GM12878 (cell line): ENCODE measurements around the gene COL23A1. TPM values are rescaled to one million over a fixed set of nuclear protein-coding genes. Genes with fewer than 3 reads are reported as not detected.

Source experiments
- ATAC-seq: fragments of 200-7000 bp; cut with Tn5 transposase; 3 replicates; pipeline ENCODE4 v1.9.1; 2020; ENCODE audit warnings: mild to moderate bottlenecking, moderate library complexity
- BruUV-seq: library from RNA; stranded (reverse); fragments of 400-500 nt; replicated peaks from 2 replicates; lab custom pipeline; 2021; lab: Mats Ljungman, UMichigan
- CTCF ChIA-PET: fragments of 300-600 bp; sonication (Branson Sonifier 250); formaldehyde crosslinking; extraction: SDS; loops from one replicate; lab custom pipeline; 2021; ENCODE audit warnings: inconsistent platforms; lab: Yijun Ruan, JAX
- POLR2A ChIA-PET: fragments of 350-600 bp; formaldehyde crosslinking; extraction: SDS; loops from one replicate; lab custom pipeline; 2021; ENCODE audit warnings: inconsistent platforms; lab: Charles Lee
- RAD21 ChIA-PET: fragments of 300-600 bp; sonication (Branson Sonifier 250); formaldehyde crosslinking; loops from one replicate; lab custom pipeline; 2023; ENCODE audit warnings: antibody characterized with exemption; ENCODE audit not compliant: unreplicated experiment; lab: Charles Lee
- SMC1A ChIA-PET: fragments of 300-600 bp; sonication (Branson Sonifier 250); formaldehyde crosslinking; loops from one replicate; lab custom pipeline; 2023; ENCODE audit not compliant: unreplicated experiment, uncharacterized antibody; lab: Charles Lee
- DNase-seq: peaks from one replicate; pipeline ENCODE4 v3.0.0-alpha.2; 2011; ENCODE audit warnings: low read depth, low spot score
- FAIRE-seq: peaks from 3 replicates; lab custom pipeline; 2011; peaks lifted over from hg19 to GRCh38; lab: Jason Lieb, UNC
- H2AFZ ChIP-seq: 2 replicates; pipeline ENCODE4 v1.6.0; 2011; ENCODE audit warnings: low read depth, low read length, control low read depth; ENCODE audit not compliant: control insufficient read depth
- H3K27ac ChIP-seq: 2 replicates; pipeline ENCODE4 v1.5.1; 2011; ENCODE audit warnings: control low read depth; ENCODE audit not compliant: control insufficient read depth, insufficient read depth
- H3K27me3 ChIP-seq, 2 experiments: replicated peaks in 1 of 2; 2 replicates each; pipeline versions ENCODE4 v1.6.0 to v1.6.1; 2011; ENCODE audit warnings: low read length in 1 of 2; ENCODE audit not compliant: control insufficient read depth in 2 of 2, insufficient read depth in 2 of 2
- H3K36me3 ChIP-seq, 2 experiments: 2 replicates each; pipeline ENCODE4 v1.5.1; 2011; ENCODE audit warnings: low read length in 1 of 2; ENCODE audit not compliant: control insufficient read depth in 2 of 2, insufficient read depth in 2 of 2
- H3K4me1 ChIP-seq: 2 replicates; pipeline ENCODE4 v1.6.1; 2011; ENCODE audit warnings: mild to moderate bottlenecking, low read length, moderate library complexity, mixed read lengths; ENCODE audit not compliant: control insufficient read depth, insufficient read depth
- H3K4me2 ChIP-seq: 2 replicates; pipeline ENCODE4 v1.6.0; 2011; ENCODE audit warnings: control low read depth; ENCODE audit not compliant: control insufficient read depth, insufficient read depth
- H3K4me3 ChIP-seq: fragments of 200-600 bp; sonication (generic); 2 replicates; pipeline ENCODE4 v1.5.1; 2016
- H3K79me2 ChIP-seq: 2 replicates; pipeline ENCODE4 v1.6.0; 2011; ENCODE audit warnings: low read length; ENCODE audit not compliant: control insufficient read depth, insufficient read depth
- H3K9ac ChIP-seq: 2 replicates; pipeline ENCODE4 v1.8.0; 2011; ENCODE audit warnings: low read length, control low read depth, mixed read lengths; ENCODE audit not compliant: control insufficient read depth, insufficient read depth
- H3K9me3 ChIP-seq: replicated peaks from 3 replicates; pipeline ENCODE4 v1.5.1; 2011; ENCODE audit warnings: mild to moderate bottlenecking, low read length; ENCODE audit not compliant: control insufficient read depth, insufficient read depth
- H4K20me1 ChIP-seq: 2 replicates; pipeline ENCODE4 v1.6.0; 2011; ENCODE audit not compliant: control insufficient read depth, insufficient read depth
- CHD1 ChIP-seq: IDR thresholded peaks from 2 replicates; pipeline ENCODE4 v1.6.1; 2012; ENCODE audit warnings: low read depth, low read length, improper control_type of control experiment
- IKZF1 ChIP-seq: fragments of 450-650 bp; conservative IDR thresholded peaks from 2 replicates; pipeline ENCODE4 v1.6.1; 2017; ENCODE audit warnings: antibody characterized with exemption, mild to moderate bottlenecking
- MYB ChIP-seq: fragments of 150-350 bp; IDR thresholded peaks from 2 replicates; pipeline ENCODE4 v1.6.1; 2014; ENCODE audit warnings: mild to moderate bottlenecking, low read depth, low read length, borderline replicate concordance
- NBN ChIP-seq: fragments of 450-650 bp; IDR thresholded peaks from 2 replicates; pipeline ENCODE4 v1.6.1; 2016
- PAX8 ChIP-seq: fragments of 450-650 bp; IDR thresholded peaks from 2 replicates; pipeline ENCODE4 v1.6.1; 2017; ENCODE audit warnings: mild to moderate bottlenecking, moderate library complexity
- STAT1 ChIP-seq: fragments of 450-650 bp; conservative IDR thresholded peaks from 2 replicates; pipeline ENCODE4 v1.6.1; 2014; ENCODE audit warnings: antibody characterized with exemption, mild to moderate bottlenecking
- WGBS: methylation state at CpG from one replicate; pipeline ENCODE4 v1.1.6; 2016; ENCODE audit warnings: low lambda C conversion rate; ENCODE audit not compliant: insufficient replicate concordance, insufficient coverage; ENCODE audit errors: missing lambda C conversion rate; 5-methylcytosine and 5-hydroxymethylcytosine counted together
- in situ Hi-C: fragments of 300-500 bp; cut with MboI; formaldehyde crosslinking; loops from 9 replicates; pipeline ENCODE4 v1.14.3; 2018; ENCODE audit warnings: mixed read lengths
- intact Hi-C: fragments of 100-400 bp; cut with micrococcal nuclease; formaldehyde crosslinking; loops from one replicate; pipeline ENCODE4 v1.14.2; 2022; ENCODE audit not compliant: unreplicated experiment
- polyA plus RNA-seq, 11 experiments: library from polyadenylated mRNA; depleted of rRNA in 4 of 11; unstranded in 6 of 11; stranded (reverse) in 5 of 11; fragments of >200 nt; fragmentation: Nextera tagmentation in 4 of 11; fragmentation: Illumina TruSeq in 1 of 11; extraction: Ambion mirVana in 4 of 11; extraction: Trizol in 1 of 11; gene quantifications; 1 replicate in 1 of 11; 2 replicates in 10 of 11; pipeline versions ENCODE4 v1.2.1 to v1.2.3, GENCODE V29; 2011 to 2016; ENCODE audit warnings: inconsistent platforms in 2 of 11, missing spikeins in 2 of 11, low read depth in 1 of 11
- total RNA-seq, 4 experiments: library from RNA; depleted of rRNA in 3 of 4; stranded (reverse); fragments of >200 nt in 3 of 4; fragmentation: Illumina TruSeq in 1 of 4; extraction: Trizol in 1 of 4; gene quantifications; 2 replicates each; pipeline versions ENCODE4 v1.2.1 to v1.2.3, GENCODE V29; 2013 to 2021
- TF ChIP-seq, protein P1 (sequence below): fragments of 450-650 bp; IDR thresholded peaks from 2 replicates; pipeline ENCODE4 v1.6.1; 2017; ENCODE audit warnings: mild to moderate bottlenecking, low read depth, inconsistent platforms; ENCODE audit not compliant: poor library complexity, severe bottlenecking
- TF ChIP-seq, protein P2 (sequence below): fragments of 450-650 bp; IDR thresholded peaks from 2 replicates; pipeline ENCODE4 v1.6.1; 2016; ENCODE audit warnings: mild to moderate bottlenecking

COL23A1 gene
- total and polyA plus RNA-seq, 10 of the 15 experiments (the other 5 are each of a cell fraction or from before 2014, with no cell fraction given): 0.03 to 0.83 (median 0.09) TPM; not detected in 5

DNA sequence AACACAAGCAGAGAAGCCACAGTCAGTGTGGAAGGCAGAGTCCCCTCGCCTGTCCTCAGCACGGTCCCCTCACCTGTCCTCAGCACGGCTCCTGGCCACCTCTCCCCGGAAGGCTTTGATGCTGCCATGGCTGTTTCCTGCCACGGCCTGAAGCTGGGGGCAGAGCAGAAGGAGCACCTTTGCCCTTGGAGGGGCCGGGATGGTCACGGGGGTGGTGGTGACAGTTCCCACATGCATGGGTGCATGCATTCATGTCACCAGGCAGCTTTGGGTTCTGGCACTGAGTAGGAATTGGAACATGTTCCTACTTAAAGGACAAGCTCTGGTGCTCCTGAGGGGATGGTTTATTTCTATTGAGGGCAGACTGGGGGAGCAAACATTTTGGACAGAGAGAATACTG, 299.8 kb downstream of the COL23A1 start:
- no peak for DNase-seq
- no TSS peak for BruUV-seq
- H3K27ac ChIP-seq: no peak overlapping the region
- CTCF ChIA-PET: no interaction called here
- in situ Hi-C loops (no loop called here), intact Hi-C loops (no loop called here)
- H3K4me3 ChIP-seq: no peak overlapping the region
- no peaks in the 10 kb centered on the region for H3K79me2 ChIP-seq
- TF ChIP-seq MYB (no peak), STAT1 (no peak), IKZF1 (no peak), PAX8 (no peak), NBN (no peak), CHD1 (no peak)
- TF ChIP-seq, protein P1, sequence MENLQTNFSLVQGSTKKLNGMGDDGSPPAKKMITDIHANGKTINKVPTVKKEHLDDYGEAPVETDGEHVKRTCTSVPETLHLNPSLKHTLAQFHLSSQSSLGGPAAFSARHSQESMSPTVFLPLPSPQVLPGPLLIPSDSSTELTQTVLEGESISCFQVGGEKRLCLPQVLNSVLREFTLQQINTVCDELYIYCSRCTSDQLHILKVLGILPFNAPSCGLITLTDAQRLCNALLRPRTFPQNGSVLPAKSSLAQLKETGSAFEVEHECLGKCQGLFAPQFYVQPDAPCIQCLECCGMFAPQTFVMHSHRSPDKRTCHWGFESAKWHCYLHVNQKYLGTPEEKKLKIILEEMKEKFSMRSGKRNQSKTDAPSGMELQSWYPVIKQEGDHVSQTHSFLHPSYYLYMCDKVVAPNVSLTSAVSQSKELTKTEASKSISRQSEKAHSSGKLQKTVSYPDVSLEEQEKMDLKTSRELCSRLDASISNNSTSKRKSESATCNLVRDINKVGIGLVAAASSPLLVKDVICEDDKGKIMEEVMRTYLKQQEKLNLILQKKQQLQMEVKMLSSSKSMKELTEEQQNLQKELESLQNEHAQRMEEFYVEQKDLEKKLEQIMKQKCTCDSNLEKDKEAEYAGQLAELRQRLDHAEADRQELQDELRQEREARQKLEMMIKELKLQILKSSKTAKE: no peak
- TF ChIP-seq, protein P2, sequence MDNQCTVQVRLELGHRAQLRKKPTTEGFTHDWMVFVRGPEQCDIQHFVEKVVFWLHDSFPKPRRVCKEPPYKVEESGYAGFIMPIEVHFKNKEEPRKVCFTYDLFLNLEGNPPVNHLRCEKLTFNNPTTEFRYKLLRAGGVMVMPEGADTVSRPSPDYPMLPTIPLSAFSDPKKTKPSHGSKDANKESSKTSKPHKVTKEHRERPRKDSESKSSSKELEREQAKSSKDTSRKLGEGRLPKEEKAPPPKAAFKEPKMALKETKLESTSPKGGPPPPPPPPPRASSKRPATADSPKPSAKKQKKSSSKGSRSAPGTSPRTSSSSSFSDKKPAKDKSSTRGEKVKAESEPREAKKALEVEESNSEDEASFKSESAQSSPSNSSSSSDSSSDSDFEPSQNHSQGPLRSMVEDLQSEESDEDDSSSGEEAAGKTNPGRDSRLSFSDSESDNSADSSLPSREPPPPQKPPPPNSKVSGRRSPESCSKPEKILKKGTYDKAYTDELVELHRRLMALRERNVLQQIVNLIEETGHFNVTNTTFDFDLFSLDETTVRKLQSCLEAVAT: no peak
- H3K9ac ChIP-seq: no peak overlapping the region
- H3K27me3 ChIP-seq: no peaks in the 10 kb centered on the region; a peak in 2 of 4 replicates
- RAD21 ChIA-PET: no interaction called here
- SMC1A ChIA-PET: no interaction called here
- no peak overlapping the region for H3K4me2 ChIP-seq
- no peaks in the 10 kb centered on the region for H3K4me1 ChIP-seq
- H4K20me1 ChIP-seq: no peaks in the 10 kb centered on the region
- POLR2A ChIA-PET: no interaction called here
- H3K36me3 ChIP-seq: no peaks in the 10 kb centered on the region
- FAIRE-seq: no peak
- 32% methylated on average over 7 of the region's 7 CpGs for WGBS
- H3K9me3 ChIP-seq: no peaks in the 10 kb centered on the region
- no peak overlapping the region for H2AFZ ChIP-seq
- no peak for ATAC-seq
